ENCODE data around the gene RNF25. TPM values are rescaled to one million over a fixed set of nuclear protein-coding genes. Genes with fewer than 3 reads are reported as not detected.

RNF25 gene
- total and polyA plus RNA-seq, 2 experiments from 2014 or later = 31.3 to 46.9 TPM

GRCh38 chr2:218621007-218621406, 50.8 kb downstream of the RNF25 start:
- no peaks in the 10 kb centered on the region for H3K27me3 ChIP-seq
- H3K4me1 ChIP-seq (ENCODE audit: low read depth) = no peaks in the 10 kb centered on the region
- H3K9me3 ChIP-seq (ENCODE audit: low read depth) = no peaks in the 10 kb centered on the region
- no peak overlapping the region for H3K4me3 ChIP-seq
- no peaks in the 10 kb centered on the region for H3K36me3 ChIP-seq
- DNase-seq (ENCODE audit: low read depth in 1 of 2, low spot score in 1 of 2) = no peak
- TF ChIP-seq, protein P1, sequence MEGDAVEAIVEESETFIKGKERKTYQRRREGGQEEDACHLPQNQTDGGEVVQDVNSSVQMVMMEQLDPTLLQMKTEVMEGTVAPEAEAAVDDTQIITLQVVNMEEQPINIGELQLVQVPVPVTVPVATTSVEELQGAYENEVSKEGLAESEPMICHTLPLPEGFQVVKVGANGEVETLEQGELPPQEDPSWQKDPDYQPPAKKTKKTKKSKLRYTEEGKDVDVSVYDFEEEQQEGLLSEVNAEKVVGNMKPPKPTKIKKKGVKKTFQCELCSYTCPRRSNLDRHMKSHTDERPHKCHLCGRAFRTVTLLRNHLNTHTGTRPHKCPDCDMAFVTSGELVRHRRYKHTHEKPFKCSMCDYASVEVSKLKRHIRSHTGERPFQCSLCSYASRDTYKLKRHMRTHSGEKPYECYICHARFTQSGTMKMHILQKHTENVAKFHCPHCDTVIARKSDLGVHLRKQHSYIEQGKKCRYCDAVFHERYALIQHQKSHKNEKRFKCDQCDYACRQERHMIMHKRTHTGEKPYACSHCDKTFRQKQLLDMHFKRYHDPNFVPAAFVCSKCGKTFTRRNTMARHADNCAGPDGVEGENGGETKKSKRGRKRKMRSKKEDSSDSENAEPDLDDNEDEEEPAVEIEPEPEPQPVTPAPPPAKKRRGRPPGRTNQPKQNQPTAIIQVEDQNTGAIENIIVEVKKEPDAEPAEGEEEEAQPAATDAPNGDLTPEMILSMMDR (IDR thresholded peaks at IDR 0.05; ENCODE audit: low read depth, low read length) = no peak
- no peak overlapping the region for H3K27ac ChIP-seq

DNA sequence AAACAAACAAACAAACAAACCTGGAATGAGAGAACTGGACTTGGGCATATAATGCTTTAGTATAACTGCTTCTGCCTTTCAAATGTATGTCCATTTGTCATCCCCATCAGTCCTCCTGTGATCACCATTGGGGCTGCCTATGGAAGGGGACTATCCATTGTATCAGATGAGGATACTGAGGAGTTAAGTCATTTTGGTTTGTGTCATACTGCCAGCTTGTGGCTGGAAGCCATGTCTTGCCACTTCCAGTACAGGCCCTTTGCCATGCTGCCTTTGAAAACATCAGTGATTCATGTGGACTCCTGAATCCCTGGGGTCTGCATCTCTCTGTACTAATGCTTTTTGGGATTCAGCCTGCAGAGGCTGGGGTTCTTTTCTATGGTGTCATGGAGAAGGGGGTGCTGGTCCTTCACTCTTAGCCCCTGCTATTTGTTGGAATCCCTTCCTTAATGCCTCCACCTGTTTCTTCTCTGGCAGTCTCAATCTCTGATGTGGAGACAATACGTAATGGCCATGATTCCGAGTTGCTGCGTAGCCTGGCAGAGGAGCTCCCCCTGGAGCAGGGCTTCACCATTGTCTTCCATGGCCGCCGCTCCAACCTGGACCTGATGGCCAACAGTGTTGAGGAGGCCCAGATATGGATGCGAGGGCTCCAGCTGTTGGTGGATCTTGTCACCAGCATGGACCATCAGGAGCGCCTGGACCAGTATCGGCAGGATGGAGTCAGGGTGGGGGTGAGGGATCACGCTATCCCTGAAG, 53.5 kb downstream of the RNF25 start:
- Histone ChIP-seq H3K36me3 (no peaks in the 10 kb centered on the region), H3K27ac (no peak overlapping the region), H3K9me3 (ENCODE audit: low read depth) (no peaks in the 10 kb centered on the region), H3K4me1 (ENCODE audit: low read depth) (no peaks in the 10 kb centered on the region), H3K27me3 (no peaks in the 10 kb centered on the region), H3K4me3 (no peak overlapping the region)
- TF ChIP-seq, protein P1 (IDR thresholded peaks at IDR 0.05; ENCODE audit: low read depth, low read length) = no peak
- DNase-seq (ENCODE audit: low read depth in 1 of 2, low spot score in 1 of 2) = no peak

DNA sequence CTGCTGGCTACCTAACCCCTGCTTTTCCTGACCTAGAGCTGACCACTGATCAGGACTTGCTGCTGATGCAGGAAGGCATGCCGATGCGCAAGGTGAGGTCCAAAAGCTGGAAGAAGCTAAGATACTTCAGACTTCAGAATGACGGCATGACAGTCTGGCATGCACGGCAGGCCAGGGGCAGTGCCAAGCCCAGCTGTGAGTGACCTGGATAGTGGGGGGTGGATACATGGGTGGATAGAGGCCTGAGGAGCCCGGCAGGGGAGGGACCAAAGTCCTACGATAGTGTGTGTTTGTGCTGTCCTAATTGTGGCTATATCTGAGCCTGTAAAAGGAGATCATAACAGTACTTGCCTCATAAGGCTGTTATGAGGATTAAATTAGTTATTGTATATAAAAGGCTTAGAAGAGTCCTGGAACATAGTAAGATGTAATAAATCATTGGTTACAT, 55.9 kb downstream of the RNF25 start:
- DNase-seq (ENCODE audit: low read depth in 1 of 2, low spot score in 1 of 2) = no peak
- H3K9me3 ChIP-seq (ENCODE audit: low read depth) = no peaks in the 10 kb centered on the region
- TF ChIP-seq, protein P1 (IDR thresholded peaks at IDR 0.05; ENCODE audit: low read depth, low read length) = no peak

More for the DNA sequence above, 55.9 kb downstream of the RNF25 start:
- no peak overlapping the region for H3K27ac ChIP-seq
- no peaks in the 10 kb centered on the region for H3K4me1 ChIP-seq (ENCODE audit: low read depth)
- H3K36me3 ChIP-seq = no peaks in the 10 kb centered on the region
- H3K27me3 ChIP-seq = no peaks in the 10 kb centered on the region
- H3K4me3 ChIP-seq = no peak overlapping the region

Other genes starting within 250 kb of the RNF25 start
- gene USP37, start 103.7 kb downstream of the RNF25 start, total RNA-seq = 14.3 and 16.5 TPM in 2 replicates
- 4.2 and 5.8 TPM in 2 replicates for gene USP37, start 103.7 kb downstream of the RNF25 start, polyA plus RNA-seq
- gene CNOT9, start 103.2 kb downstream of the RNF25 start, total RNA-seq = 28.9 and 32.0 TPM in 2 replicates
- gene CNOT9, start 103.2 kb downstream of the RNF25 start, polyA plus RNA-seq = 16.6 and 26.9 TPM in 2 replicates
- gene PLCD4, start 64.1 kb downstream of the RNF25 start, total RNA-seq = 1.2 and 1.6 TPM in 2 replicates
- gene PLCD4, start 64.1 kb downstream of the RNF25 start, polyA plus RNA-seq = 1.7 and 3.3 TPM in 2 replicates
- 14.8 and 29.4 TPM in 2 replicates for gene ZNF142, start 12.4 kb downstream of the RNF25 start, total RNA-seq
- gene ZNF142, start 12.4 kb downstream of the RNF25 start, polyA plus RNA-seq = 7.6 and 13.3 TPM in 2 replicates
- gene BCS1L, start 12.3 kb downstream of the RNF25 start, total RNA-seq = 28.6 and 41.2 TPM in 2 replicates
- gene BCS1L, start 12.3 kb downstream of the RNF25 start, polyA plus RNA-seq = 63.3 and 67.0 TPM in 2 replicates
- gene STK36, start 84 bp upstream of the RNF25 start, total RNA-seq = 35.7 and 56.2 TPM in 2 replicates
- 53.6 and 63.5 TPM in 2 replicates for gene STK36, start 84 bp upstream of the RNF25 start, polyA plus RNA-seq
- 21.0 and 36.0 TPM in 2 replicates for gene TTLL4, start 38.8 kb upstream of the RNF25 start, total RNA-seq
- 27.9 and 37.0 TPM in 2 replicates for gene TTLL4, start 38.8 kb upstream of the RNF25 start, polyA plus RNA-seq
- 63.1 and 106 TPM in 2 replicates for gene CYP27A1, start 110.1 kb upstream of the RNF25 start, total RNA-seq
- gene CYP27A1, start 110.1 kb upstream of the RNF25 start, polyA plus RNA-seq = 70.6 and 125 TPM in 2 replicates
- gene PRKAG3, start 159.8 kb upstream of the RNF25 start, total RNA-seq = not detected in 2 replicates
- 0.12 and 0.17 TPM in 2 replicates for gene PRKAG3, start 159.8 kb upstream of the RNF25 start, polyA plus RNA-seq
- not detected in 2 replicates for gene WNT6, start 187.8 kb upstream of the RNF25 start, total RNA-seq
- gene WNT6, start 187.8 kb upstream of the RNF25 start, polyA plus RNA-seq = 0.49 TPM in 1 of 2 replicates, not detected in the other
- gene WNT10A, start 208.8 kb upstream of the RNF25 start, total RNA-seq = not detected in 2 replicates
- gene WNT10A, start 208.8 kb upstream of the RNF25 start, polyA plus RNA-seq = not detected in 2 replicates

Measured in cardiac muscle cell (in vitro differentiated cells and primary cell).